ENCODE data around the gene FERMT3. TPM values are rescaled to one million over a fixed set of nuclear protein-coding genes. Genes with fewer than 3 reads are reported as not detected.

Gene FERMT3
- total and polyA plus RNA-seq, 2 of the 13 experiments (the other 11 are each of a cell fraction or from before 2014, with no cell fraction given), result 0.29 TPM; not detected in 1

- H3K36me3 ChIP-seq (replicated peaks in 1 of 2; ENCODE audit: control insufficient read depth in 1 of 2, insufficient read depth in 2 of 2, low read length in 2 of 2), result peaks cover 36 to 45% of the 10 kb centered on the region in 2 experiments
- no peak overlapping the region for H3K27ac ChIP-seq (ENCODE audit: extremely low read length, insufficient read depth, low read length)
- in situ Hi-C loops (cut with HindIII; ENCODE audit: extremely low pct_ligation_motif_present, low pct_unique_long_range_greater_than_20kb), result no loop called here
- no peak overlapping the region for H3K9ac ChIP-seq (ENCODE audit: insufficient read depth, low read depth, low read length)
- H4K20me1 ChIP-seq (ENCODE audit: insufficient read depth, low read length), result 0 out of 2 replicates have a peak, but pooled peaks cover 2% of the 10 kb centered on the region
- H3K4me3 ChIP-seq (replicated peaks in 1 of 3; ENCODE audit: insufficient read depth in 1 of 3, low read depth in 2 of 3, low read length in 3 of 3), result no peak overlapping the region
- no peaks in the 10 kb centered on the region for H3K79me2 ChIP-seq (ENCODE audit: insufficient read depth, low read length)
- H2AFZ ChIP-seq (ENCODE audit: low read length), result no peak overlapping the region
- ChIA-PET CTCF (ENCODE audit: low intra/inter-chr PET ratio, low total read pairs) (interaction anchor here (1.3 to 1.7 kb wide), 2 partner anchors 96 to 100 kb away, joined by 6 to 7 read pairs; partner anchors contain the start of gene CATSPERZ), POLR2A (interaction anchor here (0.8 to 3.8 kb wide), 11 partner anchors 13 to 127 kb away, joined by 3 to 18 read pairs (median 5); partner anchors contain the start of genes CATSPERZ, FKBP2, NUDT22 and STIP1)
- no TSS peak for BruUV-seq (replicated peaks)
- 88% methylated on average over 7 of the region's 7 CpGs for WGBS (ENCODE audit: low lambda C conversion rate)
- H3K4me2 ChIP-seq (ENCODE audit: low read depth, low read length), result no peak overlapping the region
- FAIRE-seq (peak; percentile 43), DNase-seq (ENCODE audit: low spot score) (peak; percentile 59), ATAC-seq (peak; percentile 25)
- H3K27me3 ChIP-seq (ENCODE audit: control insufficient read depth in 1 of 2, insufficient read depth in 2 of 2, low read length in 2 of 2), result no peaks in the 10 kb centered on the region
- H3K9me3 ChIP-seq (ENCODE audit: low read length), result no peaks in the 10 kb centered on the region
- intact Hi-C loops (cut with micrococcal nuclease; ENCODE audit: unreplicated experiment), result no loop called here
- H3K4me1 ChIP-seq (ENCODE audit: insufficient read depth, low read length), result peaks cover 17% of the 10 kb centered on the region
- TF ChIP-seq ARID2 (CRISPR knock-in tag; IDR thresholded peaks at IDR 0.05; ENCODE audit: borderline replicate concordance), result no peak
- TF ChIP-seq SAP130 (CRISPR knock-in tag; IDR thresholded peaks at IDR 0.05; ENCODE audit: low read depth), result peak; percentile 64
- no peak for TF ChIP-seq NFKBIZ (CRISPR knock-in tag; IDR thresholded peaks at IDR 0.05)
- no peak for TF ChIP-seq BCL6 (CRISPR knock-in tag; IDR thresholded peaks at IDR 0.05)
- TF ChIP-seq CEBPG (CRISPR knock-in tag; IDR thresholded peaks at IDR 0.05), result no peak
- peak; percentile 34; the same call in 1 of the 2 replicates for TF ChIP-seq TFAP4 (IDR thresholded peaks at IDR 0.05; ENCODE audit: borderline replicate concordance, low read depth)
- peak; percentile 68 for TF ChIP-seq RAD21 (CRISPR knock-in tag; IDR thresholded peaks at IDR 0.05)
- TF ChIP-seq ZBTB1 (CRISPR knock-in tag; IDR thresholded peaks at IDR 0.05; ENCODE audit: borderline replicate concordance), result no peak
- peak in 1 of 2 experiments; percentile 66; a peak in 1 of 4 replicates for TF ChIP-seq HMGXB4 (CRISPR knock-in tag; IDR thresholded peaks at IDR 0.05; ENCODE audit: borderline replicate concordance in 1 of 2, low read depth in 1 of 2)
- peak; percentile 29; the same call in 1 of the 2 replicates for TF ChIP-seq ARID4A (CRISPR knock-in tag; IDR thresholded peaks at IDR 0.05; ENCODE audit: borderline replicate concordance)
- no peak for TF ChIP-seq ZNF484 (CRISPR knock-in tag; IDR thresholded peaks at IDR 0.05; ENCODE audit: borderline replicate concordance, low read depth)
- TF ChIP-seq PATZ1 (CRISPR knock-in tag; IDR thresholded peaks at IDR 0.05), result peak; percentile 15; the same call in 1 of the 2 replicates
- TF ChIP-seq FOXK2 (IDR thresholded peaks at IDR 0.05), result no peak
- TF ChIP-seq XRCC5 (optimal IDR thresholded peaks at IDR 0.05; ENCODE audit: low read length), result peak; percentile 43
These were observed 2.0 kb upstream of the FERMT3 start for GRCh38 chr11:64204464-64204989.
